ENCODE results near the gene CNNM4.

DNA sequence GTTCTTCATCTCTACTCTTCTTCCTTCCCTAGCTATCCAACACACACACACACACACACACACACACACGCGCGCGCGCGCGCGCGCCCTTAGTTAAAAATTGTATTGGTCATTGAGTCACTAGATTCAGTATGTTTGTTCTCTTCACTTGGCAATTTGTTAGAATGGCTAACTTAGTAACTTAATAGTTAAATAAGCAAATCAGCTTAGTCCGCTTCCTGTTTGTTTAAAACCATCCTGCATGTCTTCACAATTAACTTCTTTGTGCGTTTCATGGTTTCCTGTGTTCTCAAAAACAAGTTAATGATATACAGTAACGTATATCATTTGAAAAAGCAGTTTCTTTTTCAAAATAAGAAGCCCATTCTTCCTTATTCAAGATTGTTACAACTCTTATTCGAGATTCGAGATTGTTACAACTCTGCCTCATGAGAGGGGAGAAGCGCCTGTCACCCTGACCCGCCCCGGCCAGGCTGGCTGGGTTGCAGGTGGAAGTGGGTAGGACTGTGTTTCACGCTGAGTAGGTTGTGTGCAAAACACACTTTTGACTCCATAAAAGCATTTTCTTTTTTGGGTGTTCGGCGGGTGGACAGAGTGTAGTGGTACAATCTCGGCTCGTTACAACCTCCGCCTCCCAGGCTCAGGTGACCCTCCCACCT, 45.9 kb downstream of the CNNM4 start:
- TF ChIP-seq, protein P1, sequence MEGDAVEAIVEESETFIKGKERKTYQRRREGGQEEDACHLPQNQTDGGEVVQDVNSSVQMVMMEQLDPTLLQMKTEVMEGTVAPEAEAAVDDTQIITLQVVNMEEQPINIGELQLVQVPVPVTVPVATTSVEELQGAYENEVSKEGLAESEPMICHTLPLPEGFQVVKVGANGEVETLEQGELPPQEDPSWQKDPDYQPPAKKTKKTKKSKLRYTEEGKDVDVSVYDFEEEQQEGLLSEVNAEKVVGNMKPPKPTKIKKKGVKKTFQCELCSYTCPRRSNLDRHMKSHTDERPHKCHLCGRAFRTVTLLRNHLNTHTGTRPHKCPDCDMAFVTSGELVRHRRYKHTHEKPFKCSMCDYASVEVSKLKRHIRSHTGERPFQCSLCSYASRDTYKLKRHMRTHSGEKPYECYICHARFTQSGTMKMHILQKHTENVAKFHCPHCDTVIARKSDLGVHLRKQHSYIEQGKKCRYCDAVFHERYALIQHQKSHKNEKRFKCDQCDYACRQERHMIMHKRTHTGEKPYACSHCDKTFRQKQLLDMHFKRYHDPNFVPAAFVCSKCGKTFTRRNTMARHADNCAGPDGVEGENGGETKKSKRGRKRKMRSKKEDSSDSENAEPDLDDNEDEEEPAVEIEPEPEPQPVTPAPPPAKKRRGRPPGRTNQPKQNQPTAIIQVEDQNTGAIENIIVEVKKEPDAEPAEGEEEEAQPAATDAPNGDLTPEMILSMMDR (IDR thresholded peaks at IDR 0.05; ENCODE audit: low read depth, low read length, missing input control) = no peak
- TF ChIP-seq GABPA (IDR thresholded peaks at IDR 0.05 in 1 of 2, conservative IDR thresholded peaks at IDR 0.05 in 1 of 2) = no peak
